Spleen (tissue), 11 donors: Measurements from ENCODE around the gene LTBP1. TPM values are rescaled to one million over a fixed set of nuclear protein-coding genes. Genes with fewer than 3 reads are reported as not detected.

Experiments
- DNase-seq: peaks from one replicate; pipeline ENCODE4 v3.0.0-alpha.2; 2020
- H3K27ac ChIP-seq, 8 donors: fragments of 200-600 bp; sonication (generic) in 7 of 8; 1 replicate in 4 of 8; 2 replicates in 4 of 8; pipeline versions ENCODE4 v1.5.0 to v1.8.0; 2016 to 2021; ENCODE audit warnings: inconsistent platforms in 4 of 8, mild to moderate bottlenecking in 4 of 8, moderate library complexity in 1 of 8
- H3K27me3 ChIP-seq, 7 donors: fragments of 200-600 bp; sonication (generic) in 6 of 7; replicated peaks in 1 of 7; 1 replicate in 4 of 7; 2 replicates in 3 of 7; pipeline versions ENCODE4 v1.5.0 to v1.8.0; 2016 to 2021; ENCODE audit warnings: inconsistent platforms in 3 of 7, mild to moderate bottlenecking in 1 of 7
- H3K36me3 ChIP-seq, 6 donors: fragments of 200-600 bp; sonication (generic) in 5 of 6; 1 replicate in 4 of 6; 2 replicates in 2 of 6; pipeline versions ENCODE4 v1.5.0 to v1.8.0; 2016 to 2021; ENCODE audit warnings: inconsistent platforms in 2 of 6
- H3K4me1 ChIP-seq, 6 donors: fragments of 200-600 bp; sonication (generic) in 5 of 6; 1 replicate in 3 of 6; 2 replicates in 3 of 6; pipeline versions ENCODE4 v1.5.0 to v1.8.0; 2016 to 2021; ENCODE audit warnings: inconsistent platforms in 3 of 6
- H3K4me3 ChIP-seq, 8 donors: fragments of 200-600 bp; sonication (generic) in 7 of 8; 1 replicate in 4 of 8; 2 replicates in 4 of 8; pipeline versions ENCODE4 v1.5.0 to v1.8.0; 2016 to 2021; ENCODE audit warnings: inconsistent platforms in 4 of 8, mild to moderate bottlenecking in 4 of 8, moderate library complexity in 2 of 8
- H3K9me3 ChIP-seq, 8 donors: fragments of 200-600 bp; sonication (generic) in 7 of 8; 1 replicate in 4 of 8; 2 replicates in 4 of 8; pipeline versions ENCODE4 v1.5.0 to v1.8.0; 2016 to 2021; ENCODE audit warnings: inconsistent platforms in 4 of 8
- CTCF ChIP-seq, 11 experiments: fragments of 200-600 bp in 7 of 11; fragments of 450-650 bp in 4 of 11; sonication (generic) in 4 of 11; IDR thresholded peaks in 8 of 11; conservative IDR thresholded peaks in 3 of 11; 1 replicate in 7 of 11; 2 replicates in 4 of 11; pipeline versions ENCODE4 v1.4.0 to v1.8.0; 2016 to 2021; ENCODE audit warnings: antibody characterized with exemption in 11 of 11, inconsistent platforms in 4 of 11, mild to moderate bottlenecking in 1 of 11
- POLR2A ChIP-seq, 3 donors: fragments of 450-650 bp; IDR thresholded peaks; one replicate each; pipeline ENCODE4 v1.5.1; 2017; ENCODE audit warnings: antibody characterized with exemption in 3 of 3, mild to moderate bottlenecking in 1 of 3
- POLR2AphosphoS5 ChIP-seq, 3 donors: sonication (generic); formaldehyde crosslinking; IDR thresholded peaks; one replicate each; pipeline ENCODE4 v1.5.1; 2017; ENCODE audit warnings: antibody characterized with exemption in 3 of 3
- WGBS, 5 donors: extraction: QIAGEN DNeasy Blood & Tissue Kit in 3 of 5; methylation state at CpG; one replicate each; pipeline versions ENCODE4 v1.1.5 to v1.1.7; 2013 to 2018; 5-methylcytosine and 5-hydroxymethylcytosine counted together
- intact Hi-C: fragments of 100-400 bp; cut with DNase I; formaldehyde crosslinking; loops from one replicate; pipeline ENCODE4 v1.15.0; 2023; ENCODE audit warnings: low total_unique reads
- polyA plus RNA-seq, 3 donors: library from polyadenylated mRNA; stranded (reverse); fragments of 200-250 nt; gene quantifications; one replicate each; pipeline ENCODE4 v1.2.1, GENCODE V29; 2013
- total RNA-seq, 7 donors: library from RNA; depleted of rRNA in 3 of 7; stranded (reverse); fragments of >200 nt in 3 of 7; fragmentation: NEBNext Ultra II Directional in 4 of 7; extraction: Animal tissue kit (Norgen Biotek cat#: 25700) in 4 of 7; gene quantifications; one replicate each; pipeline versions ENCODE4 v1.1.0 to v1.2.1, GENCODE V29; 2016 to 2021
- donor health status: healthy with polysubstance abuse.
- donor health status: DM: no; HTN: no; CAD: no; lungs with moderate emphysema.
- donor health status: DM: no; HTN: no; CAD: no.
- donor health status: Bipolar disorder and iron deficiency.
- donor health status: healthy.
- donor health status: DM: no; HTN: no; CAD: no.
- donor health status: DM: yes; HTN: yes; CAD: no.

The LTBP1 gene
- total and polyA plus RNA-seq, 10 donors, result 6.8 to 28.0 (median 13.3) TPM

- no peaks in the 10 kb centered on the region for H3K27me3 ChIP-seq
- intact Hi-C loops, result no loop called here
- TF ChIP-seq CTCF (IDR thresholded peaks at IDR 0.05 in 8 of 11, conservative IDR thresholded peaks at IDR 0.05 in 3 of 11) (no peak), POLR2AphosphoS5 (IDR thresholded peaks at IDR 0.05) (no peak), POLR2A (IDR thresholded peaks at IDR 0.05) (no peak)
Observed at GRCh38 chr2:33068261-33068660, 121.5 kb downstream of the LTBP1 start.

GRCh38 chr2:33069894-33070651, 123.3 kb downstream of the LTBP1 start:
- no peaks in the 10 kb centered on the region for H3K36me3 ChIP-seq
- H3K27ac ChIP-seq, result no peak overlapping the region
- H3K4me1 ChIP-seq, result no peaks in the 10 kb centered on the region
- DNase-seq, result no peak
- no peak overlapping the region for H3K4me3 ChIP-seq
- WGBS, 5 donors, result 84 to 97% (median 92%) methylated on average over 10 of the region's 10 CpGs
- intact Hi-C loops, result no loop called here
- no peaks in the 10 kb centered on the region for H3K27me3 ChIP-seq
- H3K9me3 ChIP-seq, result no peaks in the 10 kb centered on the region
- TF ChIP-seq CTCF (IDR thresholded peaks at IDR 0.05 in 8 of 11, conservative IDR thresholded peaks at IDR 0.05 in 3 of 11), result no peak
- TF ChIP-seq POLR2AphosphoS5 (IDR thresholded peaks at IDR 0.05), result no peak
- no peak for TF ChIP-seq POLR2A (IDR thresholded peaks at IDR 0.05)

More at GRCh38 chr2:33068261-33068660, 121.5 kb downstream of the LTBP1 start:
- no peak overlapping the region for H3K27ac ChIP-seq
- H3K9me3 ChIP-seq, result peaks cover 0 to 6% (median 0%) of the 10 kb centered on the region in 8 donors
- H3K4me1 ChIP-seq, result no peaks in the 10 kb centered on the region
- DNase-seq, result no peak
- H3K36me3 ChIP-seq, result no peaks in the 10 kb centered on the region
- WGBS, 5 donors, result 74 to 86% (median 77%) methylated on average over 2 of the region's 2 CpGs
- H3K4me3 ChIP-seq, result no peak overlapping the region

GRCh38 chr2:33071591-33071990, 124.8 kb downstream of the LTBP1 start:
- WGBS, 5 donors, result 56 to 81% (median 64%) methylated on average over 5 of the region's 5 CpGs
- no peak overlapping the region for H3K4me3 ChIP-seq
- no peaks in the 10 kb centered on the region for H3K4me1 ChIP-seq
- intact Hi-C loops, result no loop called here
- no peaks in the 10 kb centered on the region for H3K9me3 ChIP-seq
- H3K27ac ChIP-seq, result no peak overlapping the region
- TF ChIP-seq CTCF (IDR thresholded peaks at IDR 0.05 in 8 of 11, conservative IDR thresholded peaks at IDR 0.05 in 3 of 11) (no peak), POLR2A (IDR thresholded peaks at IDR 0.05) (no peak), POLR2AphosphoS5 (IDR thresholded peaks at IDR 0.05) (no peak)
- no peaks in the 10 kb centered on the region for H3K27me3 ChIP-seq
- DNase-seq, result no peak
- no peaks in the 10 kb centered on the region for H3K36me3 ChIP-seq

GRCh38 chr2:33072614-33073013, 125.9 kb downstream of the LTBP1 start:
- DNase-seq, result no peak
- no peak for TF ChIP-seq CTCF (IDR thresholded peaks at IDR 0.05 in 8 of 11, conservative IDR thresholded peaks at IDR 0.05 in 3 of 11)
- no peak for TF ChIP-seq POLR2AphosphoS5 (IDR thresholded peaks at IDR 0.05)
- no peak for TF ChIP-seq POLR2A (IDR thresholded peaks at IDR 0.05)
- Histone ChIP-seq H3K27ac (no peak overlapping the region), H3K9me3 (no peaks in the 10 kb centered on the region), H3K4me3 (no peak overlapping the region), H3K4me1 (peaks cover 0 to 3% (median 0%) of the 10 kb centered on the region in 6 donors), H3K36me3 (no peaks in the 10 kb centered on the region), H3K27me3 (no peaks in the 10 kb centered on the region)
- intact Hi-C loops, result no loop called here
- WGBS, 5 donors, result 76 to 90% (median 78%) methylated on average over 6 of the region's 6 CpGs
